GM06990 (cell line): ENCODE measurements around the gene DUSP8.

Experiments
- DNase-seq: peaks from one replicate; pipeline ENCODE4 v3.0.0-alpha.2; 2011; ENCODE audit not compliant: insufficient read length; ENCODE audit errors: extremely low read depth
- H3K27me3 ChIP-seq: replicated peaks from 2 replicates; pipeline ENCODE4 v1.6.0; 2011; ENCODE audit warnings: low read length; ENCODE audit not compliant: control insufficient read depth, insufficient read depth
- H3K36me3 ChIP-seq: 2 replicates; pipeline ENCODE4 v1.5.1; 2011; ENCODE audit warnings: low read length; ENCODE audit not compliant: control insufficient read depth, insufficient read depth
- H3K4me3 ChIP-seq: replicated peaks from 2 replicates; pipeline ENCODE4 v1.5.1; 2011; ENCODE audit warnings: low read depth, mild to moderate bottlenecking, control low read depth, low read length
- TF ChIP-seq, protein P1 (sequence below): IDR thresholded peaks from 2 replicates; pipeline ENCODE4 v1.5.1; 2011; ENCODE audit warnings: low read length, control low read depth, mild to moderate bottlenecking, inconsistent platforms; ENCODE audit not compliant: insufficient read depth, poor library complexity, severe bottlenecking

DUSP8 gene

DNA sequence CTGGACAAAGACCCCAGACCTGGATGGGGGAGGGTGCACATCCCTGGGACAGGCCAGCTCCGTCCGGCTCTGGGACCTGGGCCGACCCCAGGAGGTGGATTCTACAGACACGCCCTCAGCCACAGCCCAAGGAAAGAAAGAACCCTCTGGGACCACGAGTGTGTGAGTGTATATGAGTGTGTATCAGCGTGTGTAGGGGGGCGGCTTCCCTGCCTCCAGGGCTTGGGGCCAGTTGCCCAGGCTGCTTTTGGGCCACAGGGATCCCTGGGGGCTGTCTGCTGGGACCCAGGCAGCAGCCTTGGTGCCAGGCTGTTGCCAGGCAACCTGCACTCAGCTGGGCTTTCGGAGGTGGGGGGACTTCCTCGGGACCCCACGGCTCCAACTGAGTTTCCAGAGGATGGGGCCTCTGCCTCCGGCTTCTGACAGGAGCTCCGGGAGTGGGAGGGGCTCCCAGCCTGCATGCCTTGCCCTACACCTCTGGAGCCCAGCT is 8.9 kb downstream of the DUSP8 start:
- no peak for DNase-seq
- H3K27me3 ChIP-seq, result no peaks in the 10 kb centered on the region; the same call in none of the 2 replicates
- TF ChIP-seq, protein P1, sequence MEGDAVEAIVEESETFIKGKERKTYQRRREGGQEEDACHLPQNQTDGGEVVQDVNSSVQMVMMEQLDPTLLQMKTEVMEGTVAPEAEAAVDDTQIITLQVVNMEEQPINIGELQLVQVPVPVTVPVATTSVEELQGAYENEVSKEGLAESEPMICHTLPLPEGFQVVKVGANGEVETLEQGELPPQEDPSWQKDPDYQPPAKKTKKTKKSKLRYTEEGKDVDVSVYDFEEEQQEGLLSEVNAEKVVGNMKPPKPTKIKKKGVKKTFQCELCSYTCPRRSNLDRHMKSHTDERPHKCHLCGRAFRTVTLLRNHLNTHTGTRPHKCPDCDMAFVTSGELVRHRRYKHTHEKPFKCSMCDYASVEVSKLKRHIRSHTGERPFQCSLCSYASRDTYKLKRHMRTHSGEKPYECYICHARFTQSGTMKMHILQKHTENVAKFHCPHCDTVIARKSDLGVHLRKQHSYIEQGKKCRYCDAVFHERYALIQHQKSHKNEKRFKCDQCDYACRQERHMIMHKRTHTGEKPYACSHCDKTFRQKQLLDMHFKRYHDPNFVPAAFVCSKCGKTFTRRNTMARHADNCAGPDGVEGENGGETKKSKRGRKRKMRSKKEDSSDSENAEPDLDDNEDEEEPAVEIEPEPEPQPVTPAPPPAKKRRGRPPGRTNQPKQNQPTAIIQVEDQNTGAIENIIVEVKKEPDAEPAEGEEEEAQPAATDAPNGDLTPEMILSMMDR, result no peak
- H3K4me3 ChIP-seq, result no peak overlapping the region
- H3K36me3 ChIP-seq, result no peaks in the 10 kb centered on the region

DNA sequence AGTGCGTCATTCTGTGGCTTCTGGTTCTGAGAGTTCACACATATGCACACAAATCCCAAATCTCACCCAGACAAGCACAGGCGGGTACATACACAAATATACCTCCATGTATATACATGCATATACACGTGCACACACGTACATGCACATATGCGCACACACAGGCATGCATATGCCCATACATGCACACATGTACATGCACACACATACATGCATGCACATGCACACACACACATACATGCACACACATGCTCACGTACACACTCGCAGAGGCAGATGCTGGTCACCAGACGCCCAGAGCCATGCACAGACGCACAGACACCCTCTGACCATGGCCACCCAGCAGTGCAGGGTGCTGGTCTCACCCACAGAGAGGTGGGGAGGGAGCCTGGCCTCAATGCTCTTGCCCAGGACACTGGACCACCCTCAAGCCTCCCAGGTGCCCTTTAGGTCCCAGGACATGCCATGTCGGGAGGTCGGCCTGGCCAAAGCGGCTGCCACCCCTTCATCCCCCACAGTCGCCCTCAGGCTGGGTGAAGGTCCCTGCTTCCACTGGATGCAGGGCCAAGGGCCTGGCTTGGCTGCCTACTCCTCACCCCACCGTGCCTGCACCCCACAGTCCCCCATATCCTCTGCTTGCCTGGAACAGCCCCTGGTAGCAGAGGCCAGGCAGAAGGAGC is 9.5 kb downstream of the DUSP8 start:
- no peak for DNase-seq
- no peaks in the 10 kb centered on the region; the same call in none of the 2 replicates for H3K27me3 ChIP-seq
- no peaks in the 10 kb centered on the region for H3K36me3 ChIP-seq
- H3K4me3 ChIP-seq, result no peak overlapping the region
- TF ChIP-seq, protein P1, result no peak

DNA sequence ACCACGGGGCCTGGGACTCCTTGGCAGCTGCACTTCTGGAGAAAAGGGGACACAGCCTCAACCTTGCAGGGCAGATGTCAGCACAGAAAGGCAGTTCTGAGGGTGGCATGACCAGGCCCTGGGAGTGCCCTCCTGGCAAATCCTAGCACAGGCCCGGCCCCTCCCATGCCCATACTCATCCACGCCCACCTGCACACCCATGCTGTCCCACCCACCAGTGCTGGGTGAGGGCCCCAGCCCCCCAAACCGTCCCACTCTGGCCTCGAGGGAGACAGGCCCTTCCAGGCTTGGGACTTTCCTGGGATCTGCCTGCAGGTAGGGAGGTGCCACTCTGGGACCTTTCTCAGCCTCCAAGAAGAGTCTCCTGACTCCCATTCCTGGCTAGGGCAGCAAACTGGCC is 10.1 kb downstream of the DUSP8 start:
- no peak for DNase-seq
- no peak overlapping the region for H3K4me3 ChIP-seq
- no peaks in the 10 kb centered on the region for H3K36me3 ChIP-seq
- TF ChIP-seq, protein P1, result no peak
- H3K27me3 ChIP-seq, result no peaks in the 10 kb centered on the region; the same call in none of the 2 replicates

DNA sequence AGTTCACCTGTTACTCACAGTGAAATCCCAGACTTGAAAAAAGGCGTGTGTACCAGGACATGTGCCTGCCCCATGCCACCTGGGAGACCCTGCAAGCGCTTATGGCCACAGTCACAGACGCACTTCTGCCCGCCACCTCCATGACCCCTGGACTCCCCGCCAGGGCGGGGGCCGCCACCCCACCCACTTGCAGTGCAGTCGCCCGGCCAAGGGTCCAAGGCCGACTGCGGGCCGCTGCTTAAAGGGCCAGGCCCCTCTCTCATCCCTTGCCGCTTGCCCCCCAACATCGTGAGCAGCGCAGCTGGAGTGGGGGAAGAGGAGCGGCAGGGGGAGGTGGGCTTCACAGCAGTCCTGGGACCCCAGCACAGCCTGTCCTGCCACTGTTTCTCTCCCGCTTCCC is 10.8 kb downstream of the DUSP8 start:
- H3K27me3 ChIP-seq, result no peaks in the 10 kb centered on the region; the same call in none of the 2 replicates

DNA sequence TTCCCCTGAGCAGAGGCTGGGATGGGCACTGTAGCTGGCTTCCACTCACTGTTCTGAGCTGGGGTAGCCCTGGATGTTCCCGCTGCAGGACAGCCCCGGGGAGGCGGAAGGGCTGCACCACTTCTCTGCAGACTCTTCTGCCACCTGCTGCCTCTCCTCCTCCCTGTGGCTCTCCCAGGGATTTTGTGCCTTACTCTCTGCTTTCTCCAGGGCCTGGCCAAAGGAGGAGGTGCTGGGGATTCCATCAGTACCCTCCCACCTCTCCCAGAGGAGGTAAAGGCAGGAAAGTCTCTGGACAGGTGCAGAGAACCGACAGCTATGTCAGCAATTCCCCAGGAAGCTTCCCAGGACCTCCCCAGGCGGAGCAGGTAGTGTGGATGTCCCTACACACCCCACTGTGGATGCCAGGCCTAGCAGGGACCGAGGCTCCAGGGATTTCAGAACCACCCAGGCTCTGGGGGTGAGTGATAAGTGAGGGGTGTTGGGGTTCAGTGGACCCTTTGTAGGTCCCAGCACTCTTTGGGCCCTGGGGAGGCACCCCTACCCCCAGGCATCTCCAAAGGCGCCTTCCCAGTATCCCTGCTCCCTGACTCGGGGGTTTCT is 11.3 kb downstream of the DUSP8 start:
- Histone ChIP-seq H3K27me3 (no peaks in the 10 kb centered on the region; the same call in none of the 2 replicates), H3K36me3 (no peaks in the 10 kb centered on the region), H3K4me3 (no peak overlapping the region)
- TF ChIP-seq, protein P1, result no peak
- DNase-seq, result no peak

More for the DNA sequence above, 10.8 kb downstream of the DUSP8 start:
- no peak for DNase-seq
- TF ChIP-seq, protein P1, result no peak
- Histone ChIP-seq H3K4me3 (no peak overlapping the region), H3K36me3 (no peaks in the 10 kb centered on the region)
